IgD-negative memory B cell (primary cell): ENCODE measurements around the gene GPRIN1. TPM values are rescaled to one million over a fixed set of nuclear protein-coding genes. Genes with fewer than 3 reads are reported as not detected.

Experiments used
- H3K27ac Mint-ChIP-seq, 3 donors: one replicate each; pipeline ENCODE4 v1.8.0; 2020 to 2022; ENCODE audit warnings: mild to moderate bottlenecking in 3 of 3, mixed read lengths in 3 of 3, moderate library complexity in 1 of 3
- H3K27me3 Mint-ChIP-seq: one replicate; pipeline ENCODE4 v1.8.0; 2021; ENCODE audit warnings: mixed read lengths
- H3K36me3 Mint-ChIP-seq: one replicate; pipeline ENCODE4 v1.8.0; 2020; ENCODE audit warnings: mild to moderate bottlenecking, mixed read lengths
- H3K4me1 Mint-ChIP-seq, 3 donors: one replicate each; pipeline ENCODE4 v1.8.0; 2020 to 2022; ENCODE audit warnings: mixed read lengths in 3 of 3, mild to moderate bottlenecking in 1 of 3
- H3K4me3 Mint-ChIP-seq, 4 donors: one replicate each; pipeline ENCODE4 v1.8.0; 2020 to 2022; ENCODE audit warnings: mild to moderate bottlenecking in 4 of 4, mixed read lengths in 4 of 4, moderate library complexity in 3 of 4
- H3K9me3 Mint-ChIP-seq, 3 donors: one replicate each; pipeline ENCODE4 v1.8.0; 2020 to 2021; ENCODE audit warnings: mixed read lengths in 3 of 3, mild to moderate bottlenecking in 1 of 3
- polyA plus RNA-seq: library from polyadenylated mRNA; unstranded; fragments of 300-500 nt; fragmentation: Illumina TruSeq; gene quantifications from one replicate; pipeline ENCODE4 v1.2.3, GENCODE V29; 2021

GPRIN1 gene
- polyA plus RNA-seq, 1 donor from 2014 or later, result 0.35 TPM

GRCh38 chr5:176647030-176647842 is 37.3 kb upstream of the GPRIN1 start, which contains the start of gene TSPAN17:
TSPAN17 (plus strand) TSS chr5:176647484; CDS start chr5:176647616, 132 bp downstream.
- no peaks in the 10 kb centered on the region for H3K9me3 Mint-ChIP-seq
- no peaks in the 10 kb centered on the region for H3K36me3 Mint-ChIP-seq
- H3K27me3 Mint-ChIP-seq, result peaks cover 2% of the 10 kb centered on the region
- peak within 1 kb of the TSS; percentile 86 to 97 (median 91) for H3K4me3 Mint-ChIP-seq
- peaks cover 12 to 20% (median 18%) of the 10 kb centered on the region in 3 donors for H3K4me1 Mint-ChIP-seq
- H3K27ac Mint-ChIP-seq, result peak within 1 kb of the TSS in 2 of 3 donors; percentile 29 to 53

GRCh38 chr5:176646707-176647029 is 36.7 kb upstream of the GPRIN1 start:
- H3K27me3 Mint-ChIP-seq, result peaks cover 2% of the 10 kb centered on the region
- H3K36me3 Mint-ChIP-seq, result no peaks in the 10 kb centered on the region
- H3K4me3 Mint-ChIP-seq, result peak overlapping the region; percentile 86 to 97 (median 91)
- no peaks in the 10 kb centered on the region for H3K9me3 Mint-ChIP-seq
- H3K4me1 Mint-ChIP-seq, result peaks cover 12 to 20% (median 17%) of the 10 kb centered on the region in 3 donors
- H3K27ac Mint-ChIP-seq, result peak overlapping the region in 2 of 3 donors; percentile 23 to 29

GRCh38 chr5:176646049-176646706 is 36.2 kb upstream of the GPRIN1 start:
- Mint-ChIP-seq H3K27me3 (peaks cover 2% of the 10 kb centered on the region), H3K27ac (peak overlapping the region in 1 of 3 donors; percentile 29), H3K4me3 (peak overlapping the region; percentile 86 to 97 (median 91))

GRCh38 chr5:176644878-176645670 is 35.1 kb upstream of the GPRIN1 start:
- no peaks in the 10 kb centered on the region for H3K36me3 Mint-ChIP-seq
- H3K27ac Mint-ChIP-seq, result peak overlapping the region in 1 of 3 donors; percentile 74
- H3K9me3 Mint-ChIP-seq, result no peaks in the 10 kb centered on the region
- peaks cover 9 to 20% (median 12%) of the 10 kb centered on the region in 3 donors for H3K4me1 Mint-ChIP-seq
- peak overlapping the region in 2 of 4 donors; percentile 75 to 87 for H3K4me3 Mint-ChIP-seq
- peaks cover 2% of the 10 kb centered on the region for H3K27me3 Mint-ChIP-seq

More at GRCh38 chr5:176646049-176646706, 36.2 kb upstream of the GPRIN1 start:
- Mint-ChIP-seq H3K9me3 (no peaks in the 10 kb centered on the region), H3K36me3 (no peaks in the 10 kb centered on the region), H3K4me1 (peaks cover 12 to 20% (median 13%) of the 10 kb centered on the region in 3 donors)

GRCh38 chr5:176644294-176644693 is 34.3 kb upstream of the GPRIN1 start:
- no peaks in the 10 kb centered on the region for H3K36me3 Mint-ChIP-seq
- no peaks in the 10 kb centered on the region for H3K9me3 Mint-ChIP-seq
- peaks cover 9 to 18% (median 12%) of the 10 kb centered on the region in 3 donors for H3K4me1 Mint-ChIP-seq
- no peak overlapping the region for H3K4me3 Mint-ChIP-seq
- H3K27ac Mint-ChIP-seq, result no peak overlapping the region
- H3K27me3 Mint-ChIP-seq, result peaks cover 2% of the 10 kb centered on the region

- Mint-ChIP-seq H3K4me3 (no peak overlapping the region), H3K27me3 (peaks cover 5% of the 10 kb centered on the region), H3K36me3 (no peaks in the 10 kb centered on the region), H3K27ac (no peak overlapping the region), H3K9me3 (no peaks in the 10 kb centered on the region), H3K4me1 (peaks cover 9 to 13% (median 12%) of the 10 kb centered on the region in 3 donors)
Observed at GRCh38 chr5:176643491-176644219, 33.7 kb upstream of the GPRIN1 start.

- no peaks in the 10 kb centered on the region for H3K9me3 Mint-ChIP-seq
- H3K27ac Mint-ChIP-seq, result no peak overlapping the region
- H3K4me1 Mint-ChIP-seq, result peaks cover 7 to 12% (median 9%) of the 10 kb centered on the region in 3 donors
- peaks cover 5% of the 10 kb centered on the region for H3K27me3 Mint-ChIP-seq
- H3K4me3 Mint-ChIP-seq, result no peak overlapping the region
- peaks cover 2% of the 10 kb centered on the region for H3K36me3 Mint-ChIP-seq
Observed at GRCh38 chr5:176642675-176643490, 32.9 kb upstream of the GPRIN1 start.

GRCh38 chr5:176640616-176641015 is 30.7 kb upstream of the GPRIN1 start:
- Mint-ChIP-seq H3K27me3 (peaks cover 14% of the 10 kb centered on the region), H3K4me3 (no peak overlapping the region), H3K4me1 (no peaks in the 10 kb centered on the region), H3K36me3 (peaks cover 2% of the 10 kb centered on the region), H3K27ac (no peak overlapping the region), H3K9me3 (no peaks in the 10 kb centered on the region)

GRCh38 chr5:176639981-176640380 is 30.0 kb upstream of the GPRIN1 start:
- no peak overlapping the region for H3K27ac Mint-ChIP-seq
- peaks cover 14% of the 10 kb centered on the region for H3K27me3 Mint-ChIP-seq
- no peak overlapping the region for H3K4me3 Mint-ChIP-seq

GRCh38 chr5:176639208-176639607 is 29.3 kb upstream of the GPRIN1 start:
- Mint-ChIP-seq H3K27ac (no peak overlapping the region), H3K4me1 (peaks cover 7 to 8% (median 7%) of the 10 kb centered on the region in 3 donors), H3K36me3 (peaks cover 2% of the 10 kb centered on the region)

More at GRCh38 chr5:176639981-176640380, 30.0 kb upstream of the GPRIN1 start:
- no peaks in the 10 kb centered on the region for H3K9me3 Mint-ChIP-seq
- peaks cover 4% of the 10 kb centered on the region in 3 donors for H3K4me1 Mint-ChIP-seq
- peaks cover 2% of the 10 kb centered on the region for H3K36me3 Mint-ChIP-seq

GRCh38 chr5:176638437-176638836 is 28.5 kb upstream of the GPRIN1 start:
- Mint-ChIP-seq H3K27me3 (peaks cover 17% of the 10 kb centered on the region), H3K4me1 (peaks cover 14 to 16% (median 15%) of the 10 kb centered on the region in 3 donors), H3K36me3 (peaks cover 2% of the 10 kb centered on the region), H3K27ac (no peak overlapping the region), H3K9me3 (no peaks in the 10 kb centered on the region), H3K4me3 (no peak overlapping the region)

More at GRCh38 chr5:176639208-176639607, 29.3 kb upstream of the GPRIN1 start:
- Mint-ChIP-seq H3K4me3 (no peak overlapping the region), H3K27me3 (peaks cover 14% of the 10 kb centered on the region), H3K9me3 (no peaks in the 10 kb centered on the region)

- Mint-ChIP-seq H3K9me3 (no peaks in the 10 kb centered on the region), H3K4me3 (peak overlapping the region in 1 of 4 donors; percentile 65), H3K36me3 (peaks cover 2% of the 10 kb centered on the region), H3K4me1 (peaks cover 16 to 20% (median 19%) of the 10 kb centered on the region in 3 donors), H3K27me3 (peaks cover 17% of the 10 kb centered on the region), H3K27ac (no peak overlapping the region)
Observed at GRCh38 chr5:176637556-176637955, 27.6 kb upstream of the GPRIN1 start.

- Mint-ChIP-seq H3K9me3 (no peaks in the 10 kb centered on the region), H3K27ac (no peak overlapping the region), H3K36me3 (peaks cover 2% of the 10 kb centered on the region), H3K4me1 (peaks cover 16 to 20% (median 20%) of the 10 kb centered on the region in 3 donors), H3K27me3 (peaks cover 17% of the 10 kb centered on the region), H3K4me3 (peak overlapping the region in 1 of 4 donors; percentile 29)
Observed at GRCh38 chr5:176636426-176636825, 26.5 kb upstream of the GPRIN1 start.
